ENCODE data around the gene DHX57. TPM values are rescaled to one million over a fixed set of nuclear protein-coding genes. Genes with fewer than 3 reads are reported as not detected.

DHX57 gene
- total RNA-seq, 4 donors from 2014 or later: 5.3 to 31.2 (median 18.6) TPM

DNA sequence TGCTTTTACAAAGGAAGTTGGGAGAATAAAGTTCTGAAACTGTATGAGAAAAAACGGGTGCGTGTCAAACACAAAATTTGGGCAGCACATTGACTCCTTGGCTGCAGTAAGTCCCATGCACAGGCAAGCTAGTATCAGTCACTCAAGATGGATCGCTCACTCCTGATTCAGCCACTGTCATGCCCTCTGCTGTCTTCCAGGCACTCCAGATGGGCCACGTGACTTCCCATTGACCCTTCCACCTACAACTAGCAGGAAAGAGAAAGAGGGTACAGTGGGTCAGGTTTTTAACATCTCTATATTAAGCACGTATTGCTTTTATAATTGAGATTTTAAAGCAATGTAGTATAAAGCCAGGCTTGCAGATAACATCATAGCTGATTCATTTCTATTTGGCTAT is 22.5 kb upstream of the DHX57 start:
- no peak for TF ChIP-seq POLR2A (IDR thresholded peaks at IDR 0.05)
- TF ChIP-seq, protein P1, sequence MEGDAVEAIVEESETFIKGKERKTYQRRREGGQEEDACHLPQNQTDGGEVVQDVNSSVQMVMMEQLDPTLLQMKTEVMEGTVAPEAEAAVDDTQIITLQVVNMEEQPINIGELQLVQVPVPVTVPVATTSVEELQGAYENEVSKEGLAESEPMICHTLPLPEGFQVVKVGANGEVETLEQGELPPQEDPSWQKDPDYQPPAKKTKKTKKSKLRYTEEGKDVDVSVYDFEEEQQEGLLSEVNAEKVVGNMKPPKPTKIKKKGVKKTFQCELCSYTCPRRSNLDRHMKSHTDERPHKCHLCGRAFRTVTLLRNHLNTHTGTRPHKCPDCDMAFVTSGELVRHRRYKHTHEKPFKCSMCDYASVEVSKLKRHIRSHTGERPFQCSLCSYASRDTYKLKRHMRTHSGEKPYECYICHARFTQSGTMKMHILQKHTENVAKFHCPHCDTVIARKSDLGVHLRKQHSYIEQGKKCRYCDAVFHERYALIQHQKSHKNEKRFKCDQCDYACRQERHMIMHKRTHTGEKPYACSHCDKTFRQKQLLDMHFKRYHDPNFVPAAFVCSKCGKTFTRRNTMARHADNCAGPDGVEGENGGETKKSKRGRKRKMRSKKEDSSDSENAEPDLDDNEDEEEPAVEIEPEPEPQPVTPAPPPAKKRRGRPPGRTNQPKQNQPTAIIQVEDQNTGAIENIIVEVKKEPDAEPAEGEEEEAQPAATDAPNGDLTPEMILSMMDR (IDR thresholded peaks at IDR 0.05): no peak
- no peaks in the 10 kb centered on the region for H3K27me3 ChIP-seq

DNA sequence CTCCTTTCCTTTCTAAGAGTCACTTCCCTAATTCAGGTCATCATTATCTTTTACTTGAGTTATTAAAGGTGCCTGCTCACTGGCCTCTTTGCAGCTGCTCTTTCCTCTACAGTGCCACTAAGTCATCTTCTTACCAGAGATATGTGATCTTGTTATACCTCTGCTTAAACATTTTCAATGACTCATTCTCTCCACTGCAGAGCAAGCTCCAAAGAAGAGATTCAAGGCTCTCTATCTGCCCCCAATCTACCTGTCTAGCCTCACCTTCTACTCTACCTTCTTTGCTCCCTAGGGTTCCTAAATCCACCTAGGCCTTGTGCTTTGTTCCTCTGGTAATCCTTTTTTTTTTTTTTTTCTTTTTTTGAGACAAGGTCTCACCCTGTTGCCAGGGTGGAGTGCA is 17.1 kb upstream of the DHX57 start:
- no peaks in the 10 kb centered on the region for H3K36me3 ChIP-seq
- no peak overlapping the region for H3K4me3 ChIP-seq
- H3K9me3 ChIP-seq: no peaks in the 10 kb centered on the region
- intact Hi-C loops (cut with DNase I; ENCODE audit: low total_unique reads): no loop called here
- no peak for DNase-seq
- no peaks in the 10 kb centered on the region for H3K27me3 ChIP-seq
- H3K4me1 ChIP-seq: no peaks in the 10 kb centered on the region
- no peak for TF ChIP-seq POLR2A (IDR thresholded peaks at IDR 0.05)
- TF ChIP-seq, protein P1 (IDR thresholded peaks at IDR 0.05): no peak
- H3K27ac ChIP-seq: no peak overlapping the region

More for the DNA sequence above, 22.5 kb upstream of the DHX57 start:
- no peak overlapping the region for H3K27ac ChIP-seq
- H3K9me3 ChIP-seq: no peaks in the 10 kb centered on the region
- no peaks in the 10 kb centered on the region for H3K4me1 ChIP-seq
- H3K4me3 ChIP-seq: no peak overlapping the region
- intact Hi-C loops (cut with DNase I; ENCODE audit: low total_unique reads): no loop called here
- no peaks in the 10 kb centered on the region for H3K36me3 ChIP-seq
- no peak for DNase-seq

DNA sequence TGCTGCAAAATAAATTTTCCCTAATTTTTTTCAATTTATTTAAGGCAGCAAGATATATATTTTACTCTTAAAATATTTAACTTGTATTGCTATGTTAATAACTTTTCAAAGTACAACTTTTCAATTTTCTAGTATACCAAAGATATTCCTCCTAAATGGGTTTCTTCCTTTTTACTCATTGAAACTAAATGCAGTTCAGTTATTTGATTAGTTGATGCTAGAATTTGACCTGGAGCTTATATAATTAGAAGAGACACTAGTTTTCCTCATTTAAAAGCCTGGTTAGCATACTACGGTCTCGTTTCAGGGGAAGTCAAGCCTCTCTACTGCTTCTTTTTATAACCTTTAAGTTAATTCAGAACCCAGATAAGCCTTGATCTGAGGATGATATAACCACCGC is 13.8 kb upstream of the DHX57 start, which contains the start of gene ARHGEF33:
ARHGEF33 (plus strand) TSS at position 301 of the 400 bp plus-strand sequence. CDS start 29,573 bp downstream, outside the sequence.
- no peaks in the 10 kb centered on the region for H3K4me1 ChIP-seq
- H3K9me3 ChIP-seq: no peaks in the 10 kb centered on the region
- no peak for DNase-seq
- H3K27me3 ChIP-seq: no peaks in the 10 kb centered on the region
- intact Hi-C loops (cut with DNase I; ENCODE audit: low total_unique reads): no loop called here
- TF ChIP-seq POLR2A (IDR thresholded peaks at IDR 0.05): no peak
- TF ChIP-seq, protein P1 (IDR thresholded peaks at IDR 0.05): no peak
- no peaks in the 10 kb centered on the region for H3K36me3 ChIP-seq
- no peak within 1 kb of the TSS for H3K27ac ChIP-seq
- no peak within 1 kb of the TSS for H3K4me3 ChIP-seq

DNA sequence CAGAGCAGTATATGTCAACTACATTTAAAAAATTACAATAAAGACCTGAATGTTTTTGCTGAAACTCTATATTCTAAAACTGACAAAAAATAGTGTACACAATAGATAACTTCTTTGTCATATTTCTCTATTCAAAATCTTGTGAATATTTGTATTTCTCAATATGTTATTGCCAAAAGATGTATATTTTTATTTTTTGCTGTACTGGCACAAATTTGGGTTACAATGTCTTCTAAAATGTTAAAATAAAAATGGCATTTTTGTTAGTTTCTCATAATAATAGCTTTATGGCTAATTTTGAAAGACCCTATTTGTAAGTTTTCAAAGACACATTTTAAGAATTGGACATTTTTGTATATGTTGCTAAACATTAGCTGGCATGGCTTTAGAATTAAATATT is 13.3 kb upstream of the DHX57 start:
- H3K9me3 ChIP-seq: no peaks in the 10 kb centered on the region
- H3K4me1 ChIP-seq: no peaks in the 10 kb centered on the region
- H3K4me3 ChIP-seq: no peak overlapping the region
- H3K27ac ChIP-seq: no peak overlapping the region
- intact Hi-C loops (cut with DNase I; ENCODE audit: low total_unique reads): no loop called here
- no peak for TF ChIP-seq POLR2A (IDR thresholded peaks at IDR 0.05)
- TF ChIP-seq, protein P1 (IDR thresholded peaks at IDR 0.05): no peak
- no peaks in the 10 kb centered on the region for H3K36me3 ChIP-seq
- no peak for DNase-seq
- H3K27me3 ChIP-seq: no peaks in the 10 kb centered on the region

DNA sequence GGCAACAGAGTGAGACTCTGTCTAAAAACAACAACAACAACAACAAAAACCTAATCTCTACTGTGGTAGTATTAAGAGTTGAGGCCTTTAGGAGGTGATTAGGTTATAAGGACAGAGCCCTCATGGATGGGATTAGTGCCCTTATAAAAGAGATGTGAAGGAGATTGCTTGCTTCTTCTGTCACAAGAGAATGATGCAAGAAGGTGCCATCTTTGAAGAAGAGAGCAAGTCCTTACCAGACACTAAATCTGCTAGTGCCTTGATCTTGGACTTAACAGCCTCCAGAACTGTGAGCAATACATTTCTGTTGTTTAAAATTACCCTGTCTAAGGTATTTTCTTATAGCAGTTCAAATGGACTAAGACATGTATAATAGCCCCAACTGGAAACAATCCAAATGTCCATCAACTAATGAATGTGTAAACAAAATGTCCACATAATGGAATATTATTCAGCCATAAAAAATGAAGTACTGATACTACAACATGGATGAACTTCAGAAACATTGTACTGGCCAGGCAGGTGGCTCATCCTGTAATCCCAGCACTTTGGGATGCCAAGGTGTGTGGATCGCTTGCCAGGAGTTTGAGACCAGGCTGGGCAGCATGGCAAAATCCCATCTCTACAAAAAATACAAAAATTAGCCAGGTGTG is 12.3 kb upstream of the DHX57 start:
- TF ChIP-seq, protein P1 (IDR thresholded peaks at IDR 0.05): no peak
- no peak for TF ChIP-seq POLR2A (IDR thresholded peaks at IDR 0.05)
- intact Hi-C loops (cut with DNase I; ENCODE audit: low total_unique reads): no loop called here
- Histone ChIP-seq H3K4me1 (no peaks in the 10 kb centered on the region), H3K4me3 (no peak overlapping the region), H3K27me3 (no peaks in the 10 kb centered on the region), H3K9me3 (no peaks in the 10 kb centered on the region), H3K36me3 (no peaks in the 10 kb centered on the region), H3K27ac (no peak overlapping the region)
- no peak for DNase-seq
